Heart left ventricle (tissue), 13 donors: ENCODE data around the gene CD200R1.

Experiments used
- CTCF ChIP-seq, 12 donors: fragments of 200-600 bp; sonication (generic) in 4 of 12; IDR thresholded peaks; one replicate each; pipeline versions ENCODE4 v1.5.0 to v1.8.0; 2018 to 2022; ENCODE audit warnings: antibody characterized with exemption in 12 of 12, mild to moderate bottlenecking in 5 of 12
- POLR2A ChIP-seq, 2 donors: fragments of 450-650 bp; IDR thresholded peaks; one replicate each; pipeline ENCODE4 v1.6.1; 2017; ENCODE audit warnings: antibody characterized with exemption in 2 of 2, mild to moderate bottlenecking in 2 of 2, moderate library complexity in 2 of 2
- donor health status: ischemic (EF 13 %, LVEDD 7.1; RV severe dilation, severe dysfunction).
- donor health status: DM: no; HTN: yes; CAD: no.
- donor health status: DM: no; HTN: no; CAD: no.
- donor health status: ischemic (EF 25% LVEDD 6.9; RV normal size, moderate dysfunction).
- donor health status: ischemic (EF 25% LVEDD 5.7; RV mildly dilated, moderate dysfunction).
- donor health status: ischemic (EF 35%, LVEDD 5.7; RV mildly dilated, moderate dysfunction).
- donor health status: nonischemic (EF 11% LVEDD 7.7; RV severe dilation, severe dysfunction).
- donor health status: DM: yes; HTN: yes; CAD: no.
- donor health status: PGD.
- donor health status: ischemic (EF 29% LVEDD 5.4; RV normal size, mild dysfunction).
- donor health status: nonischemic (EF 23%, LVEDD 6.1; RV moderate dilation, normal function).

- TF ChIP-seq CTCF (IDR thresholded peaks at IDR 0.05) (no peak), POLR2A (IDR thresholded peaks at IDR 0.05) (no peak)
Measured at GRCh38 chr3:112948346-112948838, 26.5 kb downstream of the CD200R1 start.
